H1 (cell line): Measurements from ENCODE around the gene BRI3BP.

Experiments used
- CTCF ChIP-seq, 3 experiments: IDR thresholded peaks; 1 replicate in 2 of 3; 2 replicates in 1 of 3; pipeline versions ENCODE4 v1.5.1 to v1.6.1; 2011; ENCODE audit warnings: low read length in 3 of 3, mild to moderate bottlenecking in 3 of 3, inconsistent platforms in 2 of 3, low read depth in 1 of 3, moderate library complexity in 1 of 3; ENCODE audit not compliant: insufficient read depth in 1 of 3; ENCODE audit errors: control extremely low read depth in 1 of 3
- JUND ChIP-seq: IDR thresholded peaks from 2 replicates; pipeline ENCODE4 v1.6.1; 2011; ENCODE audit warnings: mild to moderate bottlenecking, improper control_type of control experiment, low read length

- TF ChIP-seq JUND = no peak
- TF ChIP-seq CTCF (IDR thresholded peaks at IDR 0.05; ENCODE audit: control extremely low read depth in 1 of 3, insufficient read depth in 1 of 3, low read depth in 1 of 3, low read length in 3 of 3) = no peak
These were observed 39.2 kb downstream of the BRI3BP start for GRCh38 chr12:125032466-125033152.
